SK-N-SH (cell line): Measurements from ENCODE around the gene PRPSAP2.

Experiments
- CHD2 ChIP-seq: fragments of 150-350 bp; IDR thresholded peaks from 2 replicates; pipeline ENCODE4 v1.6.1; 2018; ENCODE audit warnings: low read length; ENCODE audit not compliant: partially characterized antibody
- MXI1 ChIP-seq: IDR thresholded peaks from 2 replicates; pipeline ENCODE4 v1.6.1; 2012; ENCODE audit warnings: mild to moderate bottlenecking, low read depth, low read length, improper control_type of control experiment
- POLR2AphosphoS5 ChIP-seq: IDR thresholded peaks from 2 replicates; pipeline ENCODE4 v1.6.1; 2012; ENCODE audit warnings: low read depth, low read length
- RAD21 ChIP-seq: IDR thresholded peaks from 2 replicates; pipeline ENCODE4 v1.6.1; 2012; ENCODE audit warnings: mild to moderate bottlenecking, low read length
- RCOR1 ChIP-seq: fragments of 150-350 bp; IDR thresholded peaks from 2 replicates; pipeline ENCODE4 v1.6.1; 2017; ENCODE audit warnings: antibody characterized with exemption, low read length
- TF ChIP-seq, protein P1 (sequence below): fragments of 200-600 bp; sonication (generic); IDR thresholded peaks from 2 replicates; pipeline ENCODE4 v1.6.1; 2017; ENCODE audit warnings: antibody characterized with exemption, mild to moderate bottlenecking, moderate library complexity
- TF ChIP-seq, protein P2 (sequence below): IDR thresholded peaks from 2 replicates; pipeline ENCODE4 v1.4.0; 2012; ENCODE audit warnings: low read depth, borderline replicate concordance

DNA sequence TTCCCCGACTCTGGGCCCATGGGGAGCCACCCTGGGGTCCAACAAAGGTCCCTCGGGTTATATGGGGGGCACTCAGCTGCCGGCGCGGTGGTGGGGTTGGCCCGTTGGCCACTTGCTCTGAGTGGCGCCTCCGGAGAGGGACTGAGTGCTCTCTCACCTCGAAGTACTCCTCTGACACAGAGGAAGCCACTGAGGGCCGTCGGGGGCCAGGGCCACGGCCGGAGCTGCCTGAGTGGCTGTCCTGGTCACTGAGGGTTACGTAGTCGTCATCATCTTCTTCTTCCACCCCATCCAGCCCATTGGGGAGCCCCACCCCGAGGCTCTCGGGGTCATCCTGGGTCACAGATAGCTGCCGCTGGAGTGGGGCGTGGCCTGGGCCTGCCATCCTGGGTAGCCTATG lies 119.7 kb downstream of the PRPSAP2 start:
- TF ChIP-seq, protein P1, sequence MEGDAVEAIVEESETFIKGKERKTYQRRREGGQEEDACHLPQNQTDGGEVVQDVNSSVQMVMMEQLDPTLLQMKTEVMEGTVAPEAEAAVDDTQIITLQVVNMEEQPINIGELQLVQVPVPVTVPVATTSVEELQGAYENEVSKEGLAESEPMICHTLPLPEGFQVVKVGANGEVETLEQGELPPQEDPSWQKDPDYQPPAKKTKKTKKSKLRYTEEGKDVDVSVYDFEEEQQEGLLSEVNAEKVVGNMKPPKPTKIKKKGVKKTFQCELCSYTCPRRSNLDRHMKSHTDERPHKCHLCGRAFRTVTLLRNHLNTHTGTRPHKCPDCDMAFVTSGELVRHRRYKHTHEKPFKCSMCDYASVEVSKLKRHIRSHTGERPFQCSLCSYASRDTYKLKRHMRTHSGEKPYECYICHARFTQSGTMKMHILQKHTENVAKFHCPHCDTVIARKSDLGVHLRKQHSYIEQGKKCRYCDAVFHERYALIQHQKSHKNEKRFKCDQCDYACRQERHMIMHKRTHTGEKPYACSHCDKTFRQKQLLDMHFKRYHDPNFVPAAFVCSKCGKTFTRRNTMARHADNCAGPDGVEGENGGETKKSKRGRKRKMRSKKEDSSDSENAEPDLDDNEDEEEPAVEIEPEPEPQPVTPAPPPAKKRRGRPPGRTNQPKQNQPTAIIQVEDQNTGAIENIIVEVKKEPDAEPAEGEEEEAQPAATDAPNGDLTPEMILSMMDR: no peak
- TF ChIP-seq MXI1 (no peak), RAD21 (no peak), RCOR1 (no peak), CHD2 (no peak), POLR2AphosphoS5 (no peak)
- TF ChIP-seq, protein P2, sequence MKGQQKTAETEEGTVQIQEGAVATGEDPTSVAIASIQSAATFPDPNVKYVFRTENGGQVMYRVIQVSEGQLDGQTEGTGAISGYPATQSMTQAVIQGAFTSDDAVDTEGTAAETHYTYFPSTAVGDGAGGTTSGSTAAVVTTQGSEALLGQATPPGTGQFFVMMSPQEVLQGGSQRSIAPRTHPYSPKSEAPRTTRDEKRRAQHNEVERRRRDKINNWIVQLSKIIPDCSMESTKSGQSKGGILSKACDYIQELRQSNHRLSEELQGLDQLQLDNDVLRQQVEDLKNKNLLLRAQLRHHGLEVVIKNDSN: no peak
